PC-3 (cell line): ENCODE measurements around the gene APOM.

ENCODE experiments used
- EZH2 ChIP-seq: fragments of 300-600 bp; sonication (generic); IDR thresholded peaks from one replicate; pipeline ENCODE4 v1.6.1; 2017; ENCODE audit warnings: antibody characterized with exemption, mild to moderate bottlenecking, low read length; ENCODE audit not compliant: unreplicated experiment
- TF ChIP-seq, protein P1 (sequence below): fragments of 300-600 bp; sonication (generic); conservative IDR thresholded peaks from 2 replicates; pipeline ENCODE4 v1.5.1; 2017; ENCODE audit warnings: antibody characterized with exemption, low read depth, mild to moderate bottlenecking, low read length

DNA sequence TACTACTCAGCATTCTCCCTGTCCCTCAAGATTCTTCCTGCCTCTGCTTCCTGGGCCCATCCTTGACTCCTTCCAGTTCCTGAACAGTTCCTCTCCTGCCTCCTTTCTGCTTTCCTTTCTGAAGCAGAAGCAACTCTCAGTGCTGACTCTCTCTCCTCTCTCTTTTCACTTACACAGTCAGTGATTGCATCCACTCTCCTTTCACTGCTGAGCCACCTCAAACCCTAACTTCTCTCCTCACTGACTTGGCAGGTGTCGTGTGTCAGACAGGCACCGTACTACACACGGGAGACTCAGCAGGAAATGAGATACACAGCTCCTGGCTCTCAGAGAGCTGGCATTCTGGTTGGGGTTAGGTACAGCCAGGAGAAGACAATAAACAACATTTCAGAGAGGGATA lies 41.9 kb downstream of the APOM start:
- TF ChIP-seq, protein P1, sequence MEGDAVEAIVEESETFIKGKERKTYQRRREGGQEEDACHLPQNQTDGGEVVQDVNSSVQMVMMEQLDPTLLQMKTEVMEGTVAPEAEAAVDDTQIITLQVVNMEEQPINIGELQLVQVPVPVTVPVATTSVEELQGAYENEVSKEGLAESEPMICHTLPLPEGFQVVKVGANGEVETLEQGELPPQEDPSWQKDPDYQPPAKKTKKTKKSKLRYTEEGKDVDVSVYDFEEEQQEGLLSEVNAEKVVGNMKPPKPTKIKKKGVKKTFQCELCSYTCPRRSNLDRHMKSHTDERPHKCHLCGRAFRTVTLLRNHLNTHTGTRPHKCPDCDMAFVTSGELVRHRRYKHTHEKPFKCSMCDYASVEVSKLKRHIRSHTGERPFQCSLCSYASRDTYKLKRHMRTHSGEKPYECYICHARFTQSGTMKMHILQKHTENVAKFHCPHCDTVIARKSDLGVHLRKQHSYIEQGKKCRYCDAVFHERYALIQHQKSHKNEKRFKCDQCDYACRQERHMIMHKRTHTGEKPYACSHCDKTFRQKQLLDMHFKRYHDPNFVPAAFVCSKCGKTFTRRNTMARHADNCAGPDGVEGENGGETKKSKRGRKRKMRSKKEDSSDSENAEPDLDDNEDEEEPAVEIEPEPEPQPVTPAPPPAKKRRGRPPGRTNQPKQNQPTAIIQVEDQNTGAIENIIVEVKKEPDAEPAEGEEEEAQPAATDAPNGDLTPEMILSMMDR: no peak
- TF ChIP-seq EZH2: no peak
